Measurements from ENCODE around the gene WDR64. TPM values are rescaled to one million over a fixed set of nuclear protein-coding genes. Genes with fewer than 3 reads are reported as not detected.

The WDR64 gene
- total RNA-seq, 5 donors from 2014 or later (not counting 1 experiment from before 2014, with no cell fraction given), result 0.13 to 0.48 (median 0.26) TPM; not detected in 1

DNA sequence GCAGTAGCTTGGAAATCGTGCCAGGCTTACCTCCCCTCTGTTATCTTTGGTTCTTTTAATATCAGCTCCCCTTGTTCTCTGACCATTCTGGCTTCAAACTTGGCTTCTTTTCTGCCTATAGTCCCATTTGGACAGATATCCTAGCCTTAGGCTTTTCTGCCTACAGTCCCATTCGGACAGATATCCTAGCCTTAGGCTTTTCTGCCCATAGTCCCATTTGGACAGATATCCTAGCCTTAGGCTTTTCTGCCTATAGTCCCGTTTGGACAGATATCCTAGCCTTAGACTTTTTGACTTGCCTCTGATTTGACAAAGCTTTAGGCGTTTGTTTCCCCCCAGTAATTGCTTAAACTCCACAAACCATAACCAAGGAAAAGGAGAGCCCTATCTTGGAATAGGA, 37.5 kb upstream of the WDR64 start:
- H3K36me3 Mint-ChIP-seq, result no peaks in the 10 kb centered on the region
- H3K27ac Mint-ChIP-seq, result no peak overlapping the region
- no peak for DNase-seq
- H3K9me3 Mint-ChIP-seq, result no peaks in the 10 kb centered on the region
- H3K27me3 ChIP-seq (replicated peaks in 1 of 2; ENCODE audit: control insufficient read depth in 2 of 2, extremely low read depth in 1 of 2, insufficient read depth in 2 of 2, low read length in 1 of 2), result no peaks in the 10 kb centered on the region
- POLR2A ChIA-PET, result no interaction called here
- ATAC-seq (replicated peaks in 1 of 4), result no peak
- peaks cover 0 to 2% of the 10 kb centered on the region in 2 experiments for H3K4me1 ChIP-seq (ENCODE audit: control insufficient read depth in 1 of 2, extremely low read depth in 1 of 2, insufficient read depth in 2 of 2, low read length in 2 of 2)
- CTCF ChIA-PET, result interaction anchor here in 1 of 2 donors (0.7 kb wide), 2 partner anchors 84 to 393 kb away, joined by 3 read pairs; no protein-coding TSS in a partner anchor
- no peaks in the 10 kb centered on the region for H3K36me3 ChIP-seq (ENCODE audit: control insufficient read depth in 2 of 2, extremely low read depth in 1 of 2, insufficient read depth in 1 of 2, low read length in 1 of 2)
- H3K27me3 Mint-ChIP-seq, result no peaks in the 10 kb centered on the region
- H3K4me1 Mint-ChIP-seq, result no peaks in the 10 kb centered on the region
- H3K4me3 ChIP-seq (ENCODE audit: control insufficient read depth in 1 of 2, extremely low read depth in 1 of 2, low read length in 1 of 2), result no peak overlapping the region
- 61% methylated on average over 3 of the region's 4 CpGs for WGBS (ENCODE audit: insufficient coverage)
- no peaks in the 10 kb centered on the region for H3K9me3 ChIP-seq
- no peak overlapping the region for H3K4me3 Mint-ChIP-seq
- no peak overlapping the region for H3K27ac ChIP-seq (ENCODE audit: low read length)

DNA sequence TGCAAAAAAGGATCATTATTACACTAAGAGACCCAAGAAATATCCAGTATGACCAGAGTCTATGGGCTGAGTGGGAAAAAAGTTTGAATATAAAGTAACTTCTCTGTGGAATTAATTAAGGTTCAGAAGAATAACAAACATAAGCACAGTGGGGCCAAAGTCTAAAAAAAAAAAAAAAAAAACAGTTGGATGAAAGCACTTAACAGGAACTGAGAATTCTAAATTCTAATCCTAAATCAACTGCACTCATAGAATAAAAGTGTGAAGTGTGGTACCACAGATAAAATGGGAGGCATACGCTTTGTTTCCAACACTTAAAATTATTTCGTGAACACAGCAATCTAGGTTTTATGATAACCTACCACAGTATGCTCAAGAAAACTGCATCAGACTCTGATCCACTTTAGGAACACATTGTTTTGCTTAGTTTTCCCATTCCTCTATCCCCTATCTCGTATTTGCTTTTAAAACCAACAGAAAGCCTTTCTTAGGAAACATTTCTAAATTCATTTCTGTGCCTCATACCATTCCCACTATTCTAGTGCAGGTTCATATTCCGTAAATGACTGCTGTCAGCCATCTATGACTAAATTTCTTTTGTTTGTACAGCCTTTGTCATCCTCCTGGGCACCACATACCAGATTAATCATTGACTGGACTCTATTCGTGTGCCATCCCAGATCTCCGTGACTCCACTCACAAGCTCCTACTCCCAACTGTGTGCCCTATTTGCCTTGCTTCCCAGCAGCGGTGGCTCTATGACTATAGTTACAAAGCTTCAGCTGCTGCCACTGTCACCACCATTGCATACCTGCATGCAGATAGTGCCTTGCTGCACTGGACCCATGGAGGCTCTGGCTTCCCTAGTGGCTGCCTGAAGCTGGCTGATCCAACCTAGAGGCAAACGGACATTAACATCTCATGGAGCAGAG, 36.8 kb upstream of the WDR64 start:
- POLR2A ChIA-PET, result no interaction called here

DNA sequence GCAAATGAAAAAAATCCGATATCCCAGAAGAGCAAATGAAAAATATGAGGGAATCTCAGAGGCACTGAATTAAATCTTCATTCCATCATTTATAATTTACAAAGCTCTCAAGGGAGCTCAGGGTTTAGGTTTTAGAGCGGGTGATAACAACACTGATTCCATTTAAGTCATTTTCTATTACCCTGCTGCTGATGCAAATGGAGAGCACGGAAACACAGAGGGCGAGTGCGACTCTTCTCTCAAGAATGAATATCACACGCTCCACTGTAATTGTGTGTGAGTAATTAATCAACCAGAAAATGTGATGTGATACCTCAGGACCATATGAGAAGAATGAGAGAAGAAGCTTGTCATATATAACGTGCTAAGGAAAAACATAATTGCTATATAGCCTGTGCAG, 34.7 kb upstream of the WDR64 start:
- Histone ChIP-seq H3K27me3 (replicated peaks in 1 of 2; ENCODE audit: control insufficient read depth in 2 of 2, extremely low read depth in 1 of 2, insufficient read depth in 2 of 2, low read length in 1 of 2) (no peaks in the 10 kb centered on the region), H3K9me3 (no peaks in the 10 kb centered on the region), H3K4me1 (ENCODE audit: control insufficient read depth in 1 of 2, extremely low read depth in 1 of 2, insufficient read depth in 2 of 2, low read length in 2 of 2) (no peaks in the 10 kb centered on the region), H3K4me3 (ENCODE audit: control insufficient read depth in 1 of 2, extremely low read depth in 1 of 2, low read length in 1 of 2) (no peak overlapping the region), H3K27ac (ENCODE audit: low read length) (no peak overlapping the region), H3K36me3 (ENCODE audit: control insufficient read depth in 2 of 2, extremely low read depth in 1 of 2, insufficient read depth in 1 of 2, low read length in 1 of 2) (no peaks in the 10 kb centered on the region)
- Mint-ChIP-seq H3K27ac (no peak overlapping the region), H3K4me1 (no peaks in the 10 kb centered on the region), H3K36me3 (peaks cover 8% of the 10 kb centered on the region), H3K9me3 (no peaks in the 10 kb centered on the region), H3K4me3 (no peak overlapping the region), H3K27me3 (no peaks in the 10 kb centered on the region)
- no peak for DNase-seq
- ChIA-PET CTCF (interaction anchor here (0.6 to 0.9 kb wide), 2 partner anchors 20 to 61 kb away, joined by 3 to 5 read pairs; no protein-coding TSS in a partner anchor), POLR2A (interaction anchor here in 1 of 2 donors (0.6 kb wide), 1 partner anchor 36 kb away, joined by 4 read pairs; no protein-coding TSS in a partner anchor)
- no peak for ATAC-seq (replicated peaks in 1 of 4)
- 100% methylated on average over 3 of the region's 7 CpGs for WGBS (ENCODE audit: insufficient coverage)

More for the DNA sequence above, 36.8 kb upstream of the WDR64 start:
- no peaks in the 10 kb centered on the region for H3K4me1 Mint-ChIP-seq
- 87% methylated on average over 8 of the region's 8 CpGs for WGBS (ENCODE audit: insufficient coverage)
- no peaks in the 10 kb centered on the region for H3K27me3 Mint-ChIP-seq
- CTCF ChIA-PET, result no interaction called here
- Histone ChIP-seq H3K9me3 (no peaks in the 10 kb centered on the region), H3K36me3 (ENCODE audit: control insufficient read depth in 2 of 2, extremely low read depth in 1 of 2, insufficient read depth in 1 of 2, low read length in 1 of 2) (no peaks in the 10 kb centered on the region), H3K4me3 (ENCODE audit: control insufficient read depth in 1 of 2, extremely low read depth in 1 of 2, low read length in 1 of 2) (no peak overlapping the region), H3K4me1 (ENCODE audit: control insufficient read depth in 1 of 2, extremely low read depth in 1 of 2, insufficient read depth in 2 of 2, low read length in 2 of 2) (peaks cover 0 to 2% of the 10 kb centered on the region in 2 experiments), H3K27me3 (replicated peaks in 1 of 2; ENCODE audit: control insufficient read depth in 2 of 2, extremely low read depth in 1 of 2, insufficient read depth in 2 of 2, low read length in 1 of 2) (no peaks in the 10 kb centered on the region), H3K27ac (ENCODE audit: low read length) (no peak overlapping the region)
- DNase-seq, result no peak
- no peak for ATAC-seq (replicated peaks in 1 of 4)
- no peaks in the 10 kb centered on the region for H3K9me3 Mint-ChIP-seq
- H3K36me3 Mint-ChIP-seq, result no peaks in the 10 kb centered on the region
- no peak overlapping the region for H3K4me3 Mint-ChIP-seq
- no peak overlapping the region for H3K27ac Mint-ChIP-seq

GRCh38 chr1:241622669-241623068, 29.4 kb upstream of the WDR64 start:
- Histone ChIP-seq H3K4me1 (ENCODE audit: control insufficient read depth in 1 of 2, extremely low read depth in 1 of 2, insufficient read depth in 2 of 2, low read length in 2 of 2) (peaks cover under 1 to 5% of the 10 kb centered on the region in 2 experiments), H3K4me3 (ENCODE audit: control insufficient read depth in 1 of 2, extremely low read depth in 1 of 2, low read length in 1 of 2) (no peak overlapping the region), H3K9me3 (no peaks in the 10 kb centered on the region), H3K27me3 (replicated peaks in 1 of 2; ENCODE audit: control insufficient read depth in 2 of 2, extremely low read depth in 1 of 2, insufficient read depth in 2 of 2, low read length in 1 of 2) (no peaks in the 10 kb centered on the region), H3K27ac (ENCODE audit: low read length) (no peak overlapping the region), H3K36me3 (ENCODE audit: control insufficient read depth in 2 of 2, extremely low read depth in 1 of 2, insufficient read depth in 1 of 2, low read length in 1 of 2) (no peaks in the 10 kb centered on the region)
- Mint-ChIP-seq H3K36me3 (peaks cover 8% of the 10 kb centered on the region), H3K4me1 (peaks cover 4 to 5% (median 5%) of the 10 kb centered on the region in 3 donors), H3K27ac (no peak overlapping the region), H3K9me3 (no peaks in the 10 kb centered on the region), H3K4me3 (no peak overlapping the region), H3K27me3 (no peaks in the 10 kb centered on the region)
- ChIA-PET POLR2A (no interaction called here), CTCF (interaction anchor here (0.6 to 3.6 kb wide), 4 partner anchors 11 to 202 kb away, joined by 3 to 18 read pairs (median 4); no protein-coding TSS in a partner anchor)
- DNase-seq (no peak), ATAC-seq (replicated peaks in 1 of 4) (no peak)
- WGBS (ENCODE audit: insufficient coverage), result 100% methylated on average over 1 of the region's 5 CpGs

GRCh38 chr1:241624935-241625334, 27.1 kb upstream of the WDR64 start:
- Mint-ChIP-seq H3K27ac (no peak overlapping the region), H3K4me1 (peaks cover 14 to 16% (median 14%) of the 10 kb centered on the region in 3 donors), H3K9me3 (no peaks in the 10 kb centered on the region), H3K27me3 (no peaks in the 10 kb centered on the region), H3K4me3 (no peak overlapping the region), H3K36me3 (peaks cover 8% of the 10 kb centered on the region)
- POLR2A ChIA-PET, result no interaction called here
- Histone ChIP-seq H3K27ac (ENCODE audit: low read length) (no peak overlapping the region), H3K9me3 (no peaks in the 10 kb centered on the region), H3K27me3 (replicated peaks in 1 of 2; ENCODE audit: control insufficient read depth in 2 of 2, extremely low read depth in 1 of 2, insufficient read depth in 2 of 2, low read length in 1 of 2) (no peaks in the 10 kb centered on the region), H3K4me1 (ENCODE audit: control insufficient read depth in 1 of 2, extremely low read depth in 1 of 2, insufficient read depth in 2 of 2, low read length in 2 of 2) (peaks cover 7 to 10% of the 10 kb centered on the region in 2 experiments), H3K4me3 (ENCODE audit: control insufficient read depth in 1 of 2, extremely low read depth in 1 of 2, low read length in 1 of 2) (no peak overlapping the region), H3K36me3 (ENCODE audit: control insufficient read depth in 2 of 2, extremely low read depth in 1 of 2, insufficient read depth in 1 of 2, low read length in 1 of 2) (no peaks in the 10 kb centered on the region)
- DNase-seq, result no peak
- no peak for ATAC-seq (replicated peaks in 1 of 4)
- WGBS (ENCODE audit: insufficient coverage), result no CpG with 5 or more reads among the region's 2 CpGs
- CTCF ChIA-PET, result interaction anchor here in 1 of 2 donors (0.6 kb wide), 1 partner anchor 13 kb away, joined by 8 read pairs; no protein-coding TSS in a partner anchor

- Histone ChIP-seq H3K9me3 (no peaks in the 10 kb centered on the region), H3K27me3 (replicated peaks in 1 of 2; ENCODE audit: control insufficient read depth in 2 of 2, extremely low read depth in 1 of 2, insufficient read depth in 2 of 2, low read length in 1 of 2) (no peaks in the 10 kb centered on the region), H3K27ac (ENCODE audit: low read length) (peak overlapping the region; percentile 65), H3K4me1 (ENCODE audit: control insufficient read depth in 1 of 2, extremely low read depth in 1 of 2, insufficient read depth in 2 of 2, low read length in 2 of 2) (peaks cover 7 to 12% of the 10 kb centered on the region in 2 experiments), H3K36me3 (ENCODE audit: control insufficient read depth in 2 of 2, extremely low read depth in 1 of 2, insufficient read depth in 1 of 2, low read length in 1 of 2) (no peaks in the 10 kb centered on the region), H3K4me3 (ENCODE audit: control insufficient read depth in 1 of 2, extremely low read depth in 1 of 2, low read length in 1 of 2) (peak overlapping the region; percentile 21 to 35)
- Mint-ChIP-seq H3K4me1 (peaks cover 22 to 32% (median 23%) of the 10 kb centered on the region in 3 donors), H3K27ac (peak overlapping the region; percentile 95), H3K4me3 (peak overlapping the region; percentile 60 to 72 (median 64)), H3K9me3 (no peaks in the 10 kb centered on the region), H3K27me3 (no peaks in the 10 kb centered on the region), H3K36me3 (peaks cover 10% of the 10 kb centered on the region)
- 0% methylated on average over 4 of the region's 9 CpGs for WGBS (ENCODE audit: insufficient coverage)
- ATAC-seq (replicated peaks in 1 of 4) (peak; percentile 81 to 90 (median 86)), DNase-seq (peak in 27 of 35 experiments; percentile 7 to 80 (median 39))
- ChIA-PET CTCF (interaction anchor here (0.6 to 2.9 kb wide), 12 partner anchors 10 to 139 kb away, joined by 3 to 65 read pairs (median 4); partner anchors contain the start of genes FH (in 1 of the 2) and KMO (in 1 of the 2)), POLR2A (no interaction called here)
These were observed 24.4 kb upstream of the WDR64 start for GRCh38 chr1:241627453-241628259.

Measured in T-cell (primary cell).